ENCODE data around the gene NDC80. TPM values are rescaled to one million over a fixed set of nuclear protein-coding genes. Genes with fewer than 3 reads are reported as not detected.

NDC80 gene
- total RNA-seq, result 7.4 TPM

DNA sequence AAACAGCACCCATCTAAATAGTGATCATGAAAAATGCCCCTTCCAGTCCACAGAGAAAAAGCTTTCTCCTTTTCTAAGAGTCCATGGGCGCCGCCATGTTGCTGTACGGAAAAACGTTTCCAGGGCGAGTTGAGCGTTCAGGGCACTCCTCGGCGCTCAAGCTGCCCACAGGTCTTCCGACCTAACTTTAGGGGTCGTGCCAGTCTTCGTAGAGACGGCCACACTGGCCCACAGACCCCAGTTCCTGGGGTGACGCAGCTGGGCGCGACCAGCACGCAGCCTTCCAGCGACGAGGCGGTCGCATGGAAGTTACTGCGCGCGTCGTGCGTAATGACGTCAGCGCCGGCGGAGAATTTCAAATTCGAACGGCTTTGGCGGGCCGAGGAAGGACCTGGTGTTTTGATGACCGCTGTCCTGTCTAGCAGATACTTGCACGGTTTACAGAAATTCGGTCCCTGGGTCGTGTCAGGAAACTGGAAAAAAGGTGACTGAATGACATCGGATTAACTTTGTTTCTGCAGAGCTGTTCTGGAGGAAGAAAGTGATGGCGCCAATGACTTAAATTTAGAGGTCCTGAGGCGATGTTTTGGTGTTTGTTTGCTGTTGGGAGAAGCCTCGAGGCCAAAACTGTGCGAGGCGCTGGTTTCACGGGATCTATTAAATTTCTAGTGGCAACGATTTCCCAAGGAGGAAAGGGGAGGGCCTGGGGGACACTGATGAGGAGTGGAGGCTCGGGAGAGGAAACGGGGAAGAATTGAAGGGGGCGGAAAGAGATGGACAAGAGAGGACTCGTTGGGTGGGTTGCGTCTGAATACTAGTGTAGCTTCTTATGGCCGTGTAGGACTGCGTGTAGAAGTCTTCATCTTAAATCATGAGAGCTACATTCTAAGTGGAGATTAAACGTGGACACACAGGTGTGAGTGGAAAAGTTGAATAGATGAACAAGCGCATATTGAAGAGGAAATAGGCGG is at the start of gene NDC80, which contains the start of gene METTL4:
TSS of gene NDC80 (plus strand) at position 358 of the 971 bp plus-strand sequence. CDS start 1,429 bp downstream, outside the sequence.
TSS of gene METTL4 (minus strand) at position 306 of the 971 bp plus-strand sequence. CDS start 4,289 bp downstream, outside the sequence.

GRCh38 chr18:2655178-2655953 is 84.0 kb downstream of the NDC80 start, which contains the start of gene SMCHD1:
Gene SMCHD1, plus strand, starts transcription at chr18:2655726. Its CDS starts 350 bp downstream, at chr18:2656076.

Small RNA genes within 50 kb of the gene (small RNA-seq; reads per million reads assigned to genes)
- not detected for gene RF00019 (ENCODE audit: low replicate concordance)
- gene RF01233 (ENCODE audit: low replicate concordance), result not detected
- not detected for gene RNU6-340P (ENCODE audit: low replicate concordance)

Other genes starting within 250 kb of the NDC80 start
- 12.0 TPM for gene METTL4, start 52 bp upstream of the NDC80 start, total RNA-seq
- 102 TPM for gene SMCHD1, start 84.2 kb downstream of the NDC80 start, total RNA-seq

All from metanephros (tissue), 2 donors.